Measurements from ENCODE around the gene DERA.

Gene DERA

DNA sequence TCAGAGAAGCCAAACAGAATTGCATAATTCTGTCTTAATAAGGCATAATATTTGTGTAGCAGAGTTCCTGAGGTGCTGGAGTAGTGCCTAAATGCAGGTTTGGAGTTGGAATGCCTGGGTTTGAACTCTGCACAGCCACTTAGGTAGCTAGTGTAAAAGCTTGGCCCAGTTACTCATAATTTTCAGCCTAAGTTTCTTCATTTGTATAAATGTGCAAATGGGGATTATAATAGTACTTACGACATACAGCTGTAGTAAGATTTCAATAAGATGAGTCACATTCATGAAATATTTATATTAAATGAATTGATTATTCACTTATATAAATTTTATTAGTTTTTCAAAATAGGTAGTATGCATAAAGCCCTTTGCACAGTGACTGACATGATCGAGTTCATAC, 175.8 kb downstream of the DERA start:
- DNase-seq, result no peak
